T-helper 2 cell treated with Interferon-gamma antibody and Interleukin-4, amounts not matched to agents 100 ng/mL and 5 ng/mL, for 36 hours (primary cell): Measurements from ENCODE around the gene FAM9C. TPM values are rescaled to one million over a fixed set of nuclear protein-coding genes. Genes with fewer than 3 reads are reported as not detected.
"Not testable (repeated sequence)": the region's sequence is repeated elsewhere in the genome, so short reads cannot be mapped to it uniquely, and the experiment has no call there.

ENCODE experiments used
- intact Hi-C: fragments of 100-400 bp; cut with micrococcal nuclease; formaldehyde crosslinking; loops from one replicate; pipeline ENCODE4 v1.15.1; 2023
- total RNA-seq: library from RNA; stranded (reverse); gene quantifications from 2 replicates; pipeline ENCODE4 v1.2.3, GENCODE V29; 2022

The FAM9C gene
- total RNA-seq, 1 donor from 2014 or later: not detected

GRCh38 chrX:13046141-13046855 lies 1.9 kb upstream of the FAM9C start:
- intact Hi-C loops: no loop called here

GRCh38 chrX:13043938-13044337 lies 482 bp downstream of the FAM9C start:
- intact Hi-C loops: no loop called here

GRCh38 chrX:13043138-13043537 lies 1.3 kb downstream of the FAM9C start:
- intact Hi-C loops: no loop called here

- intact Hi-C loops: no loop called here
These were observed 7.5 kb downstream of the FAM9C start for GRCh38 chrX:13036896-13037295.

GRCh38 chrX:13033193-13033592 lies 11.2 kb downstream of the FAM9C start:
- intact Hi-C loops: no loop called here

- intact Hi-C loops: no loop called here
These were observed 14.3 kb downstream of the FAM9C start for GRCh38 chrX:13029887-13030771.

- intact Hi-C loops: no loop called here
These were observed 14.9 kb downstream of the FAM9C start for GRCh38 chrX:13029637-13029886.

GRCh38 chrX:13028871-13029636 lies 15.4 kb downstream of the FAM9C start:
- intact Hi-C loops: no loop called here

GRCh38 chrX:13026877-13027652 lies 17.4 kb downstream of the FAM9C start:
- intact Hi-C loops: no loop called here

- intact Hi-C loops: no loop called here
These were observed 19.4 kb downstream of the FAM9C start for GRCh38 chrX:13024986-13025385.

- intact Hi-C loops: no loop called here
These were observed 20.4 kb downstream of the FAM9C start for GRCh38 chrX:13023979-13024378.

- intact Hi-C loops: no loop called here
These were observed 20.9 kb downstream of the FAM9C start for GRCh38 chrX:13023567-13023966.

- intact Hi-C loops: no loop called here
These were observed 21.5 kb downstream of the FAM9C start for GRCh38 chrX:13022926-13023325.

GRCh38 chrX:13016731-13017130 lies 27.7 kb downstream of the FAM9C start:
- intact Hi-C loops: not testable (repeated sequence)

GRCh38 chrX:13015536-13016236 lies 28.7 kb downstream of the FAM9C start:
- intact Hi-C loops: no loop called here

GRCh38 chrX:13014111-13015096 lies 30.0 kb downstream of the FAM9C start:
- intact Hi-C loops: loop anchor here (5.0 kb wide), 1 partner anchor 37 kb away; the partner anchor contains the start of gene TMSB4X

- intact Hi-C loops: loop anchor here (1.0 to 5.0 kb wide), 2 partner anchors 8 to 36 kb away; partner anchors contain the start of gene TMSB4X
These were observed 30.9 kb downstream of the FAM9C start for GRCh38 chrX:13013363-13014110.

- intact Hi-C loops: loop anchor here (5.0 kb wide), 1 partner anchor 33 kb away; the partner anchor contains the start of gene TMSB4X
These were observed 33.9 kb downstream of the FAM9C start for GRCh38 chrX:13010546-13010945.
